K562 (cell line): ENCODE results near the gene SEMA4G. TPM values are rescaled to one million over a fixed set of nuclear protein-coding genes. Genes with fewer than 3 reads are reported as not detected.

Source experiments
- ARID1B ChIP-seq: fragments of 450-650 bp; IDR thresholded peaks from 2 replicates; pipeline ENCODE4 v1.6.1; 2016; ENCODE audit warnings: antibody characterized with exemption, mild to moderate bottlenecking, inconsistent platforms
- CREM ChIP-seq: IDR thresholded peaks from 2 replicates; pipeline ENCODE4 v1.6.1; 2014; ENCODE audit warnings: antibody characterized with exemption, low read depth
- MAZ ChIP-seq, 2 experiments: fragments of 450-650 bp in 1 of 2; sonication (generic) in 1 of 2; formaldehyde crosslinking; IDR thresholded peaks in 1 of 2; conservative IDR thresholded peaks in 1 of 2; 2 replicates each; pipeline versions ENCODE4 v1.4.0 to v1.5.0; 2020; ENCODE audit warnings: mild to moderate bottlenecking in 1 of 2, missing genetic modification reagents in 1 of 2
- POLR2G ChIP-seq: fragments of 200-400 bp; formaldehyde crosslinking; IDR thresholded peaks from 2 replicates; pipeline ENCODE4 v1.6.1; 2017; ENCODE audit warnings: low read depth, mild to moderate bottlenecking, antibody characterized with exemption, low read length, moderate library complexity
- RBBP5 ChIP-seq: fragments of 200-600 bp; sonication (generic); IDR thresholded peaks from 2 replicates; pipeline ENCODE4 v1.6.1; 2012; ENCODE audit warnings: borderline replicate concordance, mild to moderate bottlenecking, low read length, control low read depth, inconsistent platforms; ENCODE audit not compliant: insufficient read depth, poor library complexity, severe bottlenecking
- SAFB ChIP-seq: fragments of 200-400 bp; formaldehyde crosslinking; IDR thresholded peaks from 2 replicates; pipeline ENCODE4 v1.6.1; 2017; ENCODE audit warnings: low read depth, low read length, borderline replicate concordance
- SRF ChIP-seq, 2 experiments: fragments of 250-450, 450-650 bp in 1 of 2; sonication (Bioruptor Pico) in 1 of 2; sonication (generic) in 1 of 2; formaldehyde crosslinking; IDR thresholded peaks; 2 replicates each; pipeline versions ENCODE4 v1.5.0 to v1.5.1; 2020 to 2022; ENCODE audit warnings: mild to moderate bottlenecking in 1 of 2, missing genetic modification reagents in 1 of 2
- U2AF1 ChIP-seq: fragments of 200-400 bp; formaldehyde crosslinking; optimal IDR thresholded peaks from 2 replicates; pipeline ENCODE3; 2017; ENCODE audit warnings: mild to moderate bottlenecking, low read depth, low read length, moderate library complexity
- polyA plus RNA-seq, 8 experiments: library from polyadenylated mRNA; depleted of rRNA in 4 of 8; stranded (reverse) in 5 of 8; unstranded in 3 of 8; fragments of >200 nt; fragmentation: Nextera tagmentation in 2 of 8; fragmentation: Illumina TruSeq in 1 of 8; extraction: Ambion mirVana in 2 of 8; extraction: Trizol in 1 of 8; gene quantifications; 2 replicates each; pipeline versions ENCODE4 v1.2.1 to v1.2.3, GENCODE V29; 2011 to 2014; ENCODE audit warnings: inconsistent platforms in 1 of 8, missing spikeins in 1 of 8
- total RNA-seq, 7 experiments: library from RNA; depleted of rRNA in 6 of 7; stranded (reverse); fragments of >200 nt in 6 of 7; fragmentation: Illumina TruSeq in 2 of 7; extraction: Trizol in 2 of 7; gene quantifications; 2 replicates each; pipeline versions ENCODE4 v1.2.1 to v1.2.3, GENCODE V29; 2011 to 2021; ENCODE audit warnings: low replicate concordance in 1 of 7
- TF ChIP-seq, protein P1 (sequence below): fragments of 450-650 bp; IDR thresholded peaks from 2 replicates; pipeline ENCODE4 v1.6.1; 2016; ENCODE audit warnings: mild to moderate bottlenecking, moderate library complexity
- TF ChIP-seq, protein P2 (sequence below): fragments of 200-800 bp; sonication (Bioruptor generic); IDR thresholded peaks from 2 replicates; pipeline ENCODE4 v1.6.1; 2017; ENCODE audit warnings: missing genetic modification characterization, missing compliant biosample characterization
- TF ChIP-seq, protein P3 (sequence below): fragments of 450-650 bp; IDR thresholded peaks from 2 replicates; pipeline ENCODE4 v1.6.1; 2016; ENCODE audit warnings: antibody characterized with exemption

The SEMA4G gene
- total and polyA plus RNA-seq, 9 of the 15 experiments (the other 6 are each of a cell fraction or from before 2014, with no cell fraction given): 0.40 to 7.8 (median 1.8) TPM

DNA sequence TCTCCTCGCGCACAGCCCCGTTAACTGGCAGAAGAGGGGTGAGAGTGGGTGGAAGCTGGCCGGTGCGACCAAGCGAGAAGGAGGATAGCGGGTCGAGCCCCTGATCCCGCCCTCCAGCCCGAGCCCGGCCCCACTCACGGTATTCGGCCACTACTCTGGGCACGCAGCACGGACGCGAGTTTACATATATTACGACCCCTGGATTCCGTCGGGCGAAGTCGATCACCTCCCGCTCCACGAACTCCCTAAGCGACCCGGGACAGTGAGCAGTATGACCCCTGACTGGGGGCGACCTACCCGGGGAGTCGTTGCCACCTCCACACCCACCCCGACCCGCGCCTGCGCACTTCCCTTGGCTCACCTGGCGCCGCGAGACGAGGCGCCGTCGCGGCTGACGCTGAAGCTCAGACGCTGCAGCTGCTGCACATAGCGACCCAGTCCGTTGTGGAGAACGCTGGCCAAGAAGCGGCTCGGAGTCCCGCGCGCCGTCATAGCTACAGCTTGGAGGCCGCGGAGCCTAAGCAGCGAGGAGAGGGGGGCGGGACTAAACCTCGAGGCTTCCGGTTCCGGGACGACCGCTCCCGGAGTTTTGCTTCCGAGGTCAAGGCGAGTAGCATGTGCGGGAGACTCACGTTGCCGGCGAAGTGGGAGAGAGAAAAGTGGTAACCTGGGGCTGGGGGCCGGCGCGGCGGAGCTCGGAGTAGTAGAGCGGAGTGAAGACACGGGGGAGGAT, 17.8 kb downstream of the SEMA4G start, which contains the start of the genes MRPL43 and TWNK (continued):
- TF ChIP-seq, protein P1, sequence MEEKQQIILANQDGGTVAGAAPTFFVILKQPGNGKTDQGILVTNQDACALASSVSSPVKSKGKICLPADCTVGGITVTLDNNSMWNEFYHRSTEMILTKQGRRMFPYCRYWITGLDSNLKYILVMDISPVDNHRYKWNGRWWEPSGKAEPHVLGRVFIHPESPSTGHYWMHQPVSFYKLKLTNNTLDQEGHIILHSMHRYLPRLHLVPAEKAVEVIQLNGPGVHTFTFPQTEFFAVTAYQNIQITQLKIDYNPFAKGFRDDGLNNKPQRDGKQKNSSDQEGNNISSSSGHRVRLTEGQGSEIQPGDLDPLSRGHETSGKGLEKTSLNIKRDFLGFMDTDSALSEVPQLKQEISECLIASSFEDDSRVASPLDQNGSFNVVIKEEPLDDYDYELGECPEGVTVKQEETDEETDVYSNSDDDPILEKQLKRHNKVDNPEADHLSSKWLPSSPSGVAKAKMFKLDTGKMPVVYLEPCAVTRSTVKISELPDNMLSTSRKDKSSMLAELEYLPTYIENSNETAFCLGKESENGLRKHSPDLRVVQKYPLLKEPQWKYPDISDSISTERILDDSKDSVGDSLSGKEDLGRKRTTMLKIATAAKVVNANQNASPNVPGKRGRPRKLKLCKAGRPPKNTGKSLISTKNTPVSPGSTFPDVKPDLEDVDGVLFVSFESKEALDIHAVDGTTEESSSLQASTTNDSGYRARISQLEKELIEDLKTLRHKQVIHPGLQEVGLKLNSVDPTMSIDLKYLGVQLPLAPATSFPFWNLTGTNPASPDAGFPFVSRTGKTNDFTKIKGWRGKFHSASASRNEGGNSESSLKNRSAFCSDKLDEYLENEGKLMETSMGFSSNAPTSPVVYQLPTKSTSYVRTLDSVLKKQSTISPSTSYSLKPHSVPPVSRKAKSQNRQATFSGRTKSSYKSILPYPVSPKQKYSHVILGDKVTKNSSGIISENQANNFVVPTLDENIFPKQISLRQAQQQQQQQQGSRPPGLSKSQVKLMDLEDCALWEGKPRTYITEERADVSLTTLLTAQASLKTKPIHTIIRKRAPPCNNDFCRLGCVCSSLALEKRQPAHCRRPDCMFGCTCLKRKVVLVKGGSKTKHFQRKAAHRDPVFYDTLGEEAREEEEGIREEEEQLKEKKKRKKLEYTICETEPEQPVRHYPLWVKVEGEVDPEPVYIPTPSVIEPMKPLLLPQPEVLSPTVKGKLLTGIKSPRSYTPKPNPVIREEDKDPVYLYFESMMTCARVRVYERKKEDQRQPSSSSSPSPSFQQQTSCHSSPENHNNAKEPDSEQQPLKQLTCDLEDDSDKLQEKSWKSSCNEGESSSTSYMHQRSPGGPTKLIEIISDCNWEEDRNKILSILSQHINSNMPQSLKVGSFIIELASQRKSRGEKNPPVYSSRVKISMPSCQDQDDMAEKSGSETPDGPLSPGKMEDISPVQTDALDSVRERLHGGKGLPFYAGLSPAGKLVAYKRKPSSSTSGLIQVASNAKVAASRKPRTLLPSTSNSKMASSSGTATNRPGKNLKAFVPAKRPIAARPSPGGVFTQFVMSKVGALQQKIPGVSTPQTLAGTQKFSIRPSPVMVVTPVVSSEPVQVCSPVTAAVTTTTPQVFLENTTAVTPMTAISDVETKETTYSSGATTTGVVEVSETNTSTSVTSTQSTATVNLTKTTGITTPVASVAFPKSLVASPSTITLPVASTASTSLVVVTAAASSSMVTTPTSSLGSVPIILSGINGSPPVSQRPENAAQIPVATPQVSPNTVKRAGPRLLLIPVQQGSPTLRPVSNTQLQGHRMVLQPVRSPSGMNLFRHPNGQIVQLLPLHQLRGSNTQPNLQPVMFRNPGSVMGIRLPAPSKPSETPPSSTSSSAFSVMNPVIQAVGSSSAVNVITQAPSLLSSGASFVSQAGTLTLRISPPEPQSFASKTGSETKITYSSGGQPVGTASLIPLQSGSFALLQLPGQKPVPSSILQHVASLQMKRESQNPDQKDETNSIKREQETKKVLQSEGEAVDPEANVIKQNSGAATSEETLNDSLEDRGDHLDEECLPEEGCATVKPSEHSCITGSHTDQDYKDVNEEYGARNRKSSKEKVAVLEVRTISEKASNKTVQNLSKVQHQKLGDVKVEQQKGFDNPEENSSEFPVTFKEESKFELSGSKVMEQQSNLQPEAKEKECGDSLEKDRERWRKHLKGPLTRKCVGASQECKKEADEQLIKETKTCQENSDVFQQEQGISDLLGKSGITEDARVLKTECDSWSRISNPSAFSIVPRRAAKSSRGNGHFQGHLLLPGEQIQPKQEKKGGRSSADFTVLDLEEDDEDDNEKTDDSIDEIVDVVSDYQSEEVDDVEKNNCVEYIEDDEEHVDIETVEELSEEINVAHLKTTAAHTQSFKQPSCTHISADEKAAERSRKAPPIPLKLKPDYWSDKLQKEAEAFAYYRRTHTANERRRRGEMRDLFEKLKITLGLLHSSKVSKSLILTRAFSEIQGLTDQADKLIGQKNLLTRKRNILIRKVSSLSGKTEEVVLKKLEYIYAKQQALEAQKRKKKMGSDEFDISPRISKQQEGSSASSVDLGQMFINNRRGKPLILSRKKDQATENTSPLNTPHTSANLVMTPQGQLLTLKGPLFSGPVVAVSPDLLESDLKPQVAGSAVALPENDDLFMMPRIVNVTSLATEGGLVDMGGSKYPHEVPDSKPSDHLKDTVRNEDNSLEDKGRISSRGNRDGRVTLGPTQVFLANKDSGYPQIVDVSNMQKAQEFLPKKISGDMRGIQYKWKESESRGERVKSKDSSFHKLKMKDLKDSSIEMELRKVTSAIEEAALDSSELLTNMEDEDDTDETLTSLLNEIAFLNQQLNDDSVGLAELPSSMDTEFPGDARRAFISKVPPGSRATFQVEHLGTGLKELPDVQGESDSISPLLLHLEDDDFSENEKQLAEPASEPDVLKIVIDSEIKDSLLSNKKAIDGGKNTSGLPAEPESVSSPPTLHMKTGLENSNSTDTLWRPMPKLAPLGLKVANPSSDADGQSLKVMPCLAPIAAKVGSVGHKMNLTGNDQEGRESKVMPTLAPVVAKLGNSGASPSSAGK: peak; percentile 80
- TF ChIP-seq ARID1B (0 out of 2 replicates have a peak, but pooled peaks have one; percentile 6), CREM (peak; percentile 47; the same call in 1 of the 2 replicates), RBBP5 (peak; percentile 90), POLR2G (peak; percentile 84), SAFB (no peak), SRF (CRISPR knock-in tag; IDR thresholded peaks at IDR 0.05) (0 out of 4 replicates have a peak, but pooled peaks of 1 of the 2 experiments have one; percentile 21), U2AF1 (no peak), MAZ (CRISPR knock-in tag; conservative IDR thresholded peaks at IDR 0.05 in 1 of 2, IDR thresholded peaks at IDR 0.05 in 1 of 2) (peak in 1 of 2 experiments; percentile 42; a peak in 2 of 4 replicates)
- TF ChIP-seq, protein P2, sequence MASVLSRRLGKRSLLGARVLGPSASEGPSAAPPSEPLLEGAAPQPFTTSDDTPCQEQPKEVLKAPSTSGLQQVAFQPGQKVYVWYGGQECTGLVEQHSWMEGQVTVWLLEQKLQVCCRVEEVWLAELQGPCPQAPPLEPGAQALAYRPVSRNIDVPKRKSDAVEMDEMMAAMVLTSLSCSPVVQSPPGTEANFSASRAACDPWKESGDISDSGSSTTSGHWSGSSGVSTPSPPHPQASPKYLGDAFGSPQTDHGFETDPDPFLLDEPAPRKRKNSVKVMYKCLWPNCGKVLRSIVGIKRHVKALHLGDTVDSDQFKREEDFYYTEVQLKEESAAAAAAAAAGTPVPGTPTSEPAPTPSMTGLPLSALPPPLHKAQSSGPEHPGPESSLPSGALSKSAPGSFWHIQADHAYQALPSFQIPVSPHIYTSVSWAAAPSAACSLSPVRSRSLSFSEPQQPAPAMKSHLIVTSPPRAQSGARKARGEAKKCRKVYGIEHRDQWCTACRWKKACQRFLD (CRISPR knock-in tag): peak; percentile 43; the same call in 1 of the 2 replicates
- TF ChIP-seq, protein P3, sequence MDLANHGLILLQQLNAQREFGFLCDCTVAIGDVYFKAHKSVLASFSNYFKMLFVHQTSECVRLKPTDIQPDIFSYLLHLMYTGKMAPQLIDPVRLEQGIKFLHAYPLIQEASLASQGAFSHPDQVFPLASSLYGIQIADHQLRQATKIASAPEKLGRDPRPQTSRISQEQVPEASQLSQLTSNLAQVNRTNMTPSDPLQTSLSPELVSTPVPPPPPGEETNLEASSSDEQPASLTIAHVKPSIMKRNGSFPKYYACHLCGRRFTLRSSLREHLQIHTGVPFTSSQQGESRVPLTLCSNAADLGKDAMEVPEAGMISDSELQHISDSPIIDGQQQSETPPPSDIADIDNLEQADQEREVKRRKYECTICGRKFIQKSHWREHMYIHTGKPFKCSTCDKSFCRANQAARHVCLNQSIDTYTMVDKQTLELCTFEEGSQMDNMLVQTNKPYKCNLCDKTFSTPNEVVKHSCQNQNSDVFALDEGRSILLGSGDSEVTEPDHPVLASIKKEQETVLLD: peak; percentile 84
